HepG2 (cell line): ENCODE results near the gene ANG. TPM values are rescaled to one million over a fixed set of nuclear protein-coding genes. Genes with fewer than 3 reads are reported as not detected.

Experiments
- ATAC-seq: fragments of 200-7000 bp; cut with Tn5 transposase; 3 replicates; pipeline ENCODE4 v1.9.1; 2020; ENCODE audit warnings: mild to moderate bottlenecking, moderate library complexity
- BruUV-seq: library from RNA; stranded (reverse); fragments of 400-500 nt; replicated peaks from 2 replicates; lab custom pipeline; 2021; lab: Mats Ljungman, UMichigan
- CTCF ChIA-PET: fragments of 300-600 bp; formaldehyde crosslinking; extraction: SDS; loops from one replicate; lab custom pipeline; 2021; ENCODE audit warnings: low total read pairs, inconsistent platforms, low intra/inter-chr PET ratio; lab: Yijun Ruan, JAX
- POLR2A ChIA-PET: fragments of 350-600 bp; sonication (Branson Sonifier 250); formaldehyde crosslinking; loops from one replicate; lab custom pipeline; 2020; ENCODE audit warnings: antibody characterized with exemption, inconsistent platforms; lab: Yijun Ruan, JAX
- DNase-seq: peaks from one replicate; pipeline ENCODE4 v3.0.0-alpha.2; 2015; ENCODE audit warnings: low spot score
- FAIRE-seq: peaks from 3 replicates; lab custom pipeline; 2011; peaks lifted over from hg19 to GRCh38; lab: Jason Lieb, UNC
- H2AFZ ChIP-seq: one replicate; pipeline ENCODE4 v1.6.1; 2011; ENCODE audit warnings: low read length, inconsistent platforms
- H3K27ac ChIP-seq: fragments of 300-600 bp; 3 replicates; pipeline ENCODE4 v1.8.0; 2011; ENCODE audit warnings: mixed run types, mild to moderate bottlenecking, mixed read lengths, low read length, inconsistent platforms; ENCODE audit not compliant: insufficient read depth; ENCODE audit errors: extremely low read length
- H3K27me3 ChIP-seq, 2 experiments: fragments of 200-600 bp in 1 of 2; 2 replicates in 1 of 2; 3 replicates in 1 of 2; pipeline versions ENCODE4 v1.6.0 to v1.8.0; 2011; ENCODE audit warnings: low read length in 2 of 2, mild to moderate bottlenecking in 2 of 2, moderate library complexity in 2 of 2, inconsistent platforms in 1 of 2; ENCODE audit not compliant: insufficient read depth in 2 of 2, control insufficient read depth in 1 of 2
- H3K36me3 ChIP-seq, 2 experiments: fragments of 200-600 bp in 1 of 2; replicated peaks in 1 of 2; 2 replicates in 1 of 2; 3 replicates in 1 of 2; pipeline versions ENCODE4 v1.5.1 to v1.8.0; 2011; ENCODE audit warnings: low read length in 2 of 2, inconsistent platforms in 1 of 2; ENCODE audit not compliant: insufficient read depth in 2 of 2, control insufficient read depth in 1 of 2
- H3K4me1 ChIP-seq: 2 replicates; pipeline ENCODE4 v1.5.1; 2012; ENCODE audit warnings: low read length, inconsistent platforms; ENCODE audit not compliant: insufficient read depth
- H3K4me2 ChIP-seq: 2 replicates; pipeline ENCODE4 v1.6.0; 2011; ENCODE audit warnings: low read depth, low read length, inconsistent platforms
- H3K4me3 ChIP-seq, 3 experiments: fragments of 200-600 bp in 1 of 3; sonication (generic), shearing (Covaris generic) in 1 of 3; replicated peaks in 1 of 3; 2 replicates each; pipeline ENCODE4 v1.5.1; 2011 to 2016; ENCODE audit warnings: low read length in 3 of 3, inconsistent platforms in 2 of 3, low read depth in 2 of 3, mild to moderate bottlenecking in 2 of 3, control low read depth in 1 of 3, mixed read lengths in 1 of 3; ENCODE audit not compliant: insufficient read depth in 1 of 3
- H3K79me2 ChIP-seq: one replicate; pipeline ENCODE4 v1.6.1; 2011; ENCODE audit warnings: low read length, inconsistent platforms; ENCODE audit not compliant: insufficient read depth
- H3K9ac ChIP-seq: 2 replicates; pipeline ENCODE4 v1.6.0; 2011; ENCODE audit warnings: mild to moderate bottlenecking, low read depth, low read length, inconsistent platforms; ENCODE audit not compliant: insufficient read depth
- H3K9me3 ChIP-seq: 2 replicates; pipeline ENCODE4 v1.5.1; 2012; ENCODE audit warnings: mild to moderate bottlenecking, low read length
- H4K20me1 ChIP-seq: 2 replicates; pipeline ENCODE4 v1.6.0; 2011; ENCODE audit warnings: inconsistent platforms, mild to moderate bottlenecking, low read length, moderate library complexity; ENCODE audit not compliant: insufficient read depth
- ATF6 ChIP-seq: sonication (generic); formaldehyde crosslinking; conservative IDR thresholded peaks from 2 replicates; pipeline ENCODE4 v1.4.0; 2020; ENCODE audit warnings: missing genetic modification reagents
- MAZ ChIP-seq, 2 experiments: sonication (generic) in 1 of 2; formaldehyde crosslinking in 1 of 2; IDR thresholded peaks; 2 replicates each; pipeline versions ENCODE4 v1.5.0 to v1.6.1; 2012 to 2020; ENCODE audit warnings: low read depth in 2 of 2, mild to moderate bottlenecking in 2 of 2, borderline replicate concordance in 1 of 2, improper control_type of control experiment in 1 of 2, low read length in 1 of 2, missing genetic modification reagents in 1 of 2, moderate library complexity in 1 of 2
- MTF2 ChIP-seq: sonication (generic); formaldehyde crosslinking; IDR thresholded peaks from 2 replicates; pipeline ENCODE4 v1.5.0; 2020; ENCODE audit warnings: missing genetic modification reagents, borderline replicate concordance
- PHF8 ChIP-seq: sonication (generic); formaldehyde crosslinking; IDR thresholded peaks from 2 replicates; pipeline ENCODE4 v1.5.0; 2020; ENCODE audit warnings: missing genetic modification reagents
- ZHX2 ChIP-seq, 2 experiments: sonication (generic) in 1 of 2; formaldehyde crosslinking in 1 of 2; IDR thresholded peaks; 2 replicates each; pipeline versions ENCODE4 v1.6.1 to v1.9.0; 2014 to 2022; ENCODE audit warnings: antibody characterized with exemption in 1 of 2, borderline replicate concordance in 1 of 2, inconsistent platforms in 1 of 2, low read depth in 1 of 2, missing genetic modification reagents in 1 of 2
- ZNF234 ChIP-seq: sonication (generic); formaldehyde crosslinking; conservative IDR thresholded peaks from 2 replicates; pipeline ENCODE4 v1.5.1; 2020; ENCODE audit warnings: mild to moderate bottlenecking, missing genetic modification reagents
- ZNF235 ChIP-seq: sonication (generic); formaldehyde crosslinking; IDR thresholded peaks from 2 replicates; pipeline ENCODE4 v1.8.1; 2023; ENCODE audit warnings: mild to moderate bottlenecking, missing genetic modification reagents, borderline replicate concordance
- WGBS: methylation state at CpG from one replicate; pipeline ENCODE4 v1.1.6; 2017; ENCODE audit warnings: low lambda C conversion rate; 5-methylcytosine and 5-hydroxymethylcytosine counted together
- in situ Hi-C: cut with HindIII; loops from 2 replicates; pipeline ENCODE4 v1.10.0; 2017; ENCODE audit warnings: low pct_unique_long_range_greater_than_20kb; ENCODE audit not compliant: extremely low pct_ligation_motif_present
- intact Hi-C: fragments of 100-400 bp; cut with micrococcal nuclease; formaldehyde crosslinking; loops from one replicate; pipeline ENCODE4 v1.10.0; 2022; ENCODE audit not compliant: unreplicated experiment
- polyA plus RNA-seq, 8 experiments: library from polyadenylated mRNA; depleted of rRNA in 3 of 8; stranded (reverse) in 7 of 8; unstranded in 1 of 8; fragments of >200 nt; fragmentation: Illumina TruSeq in 4 of 8; extraction: Trizol in 4 of 8; gene quantifications; 2 replicates each; pipeline versions ENCODE4 v1.2.1 to v1.2.3, GENCODE V29; 2011 to 2016; ENCODE audit warnings: low read depth in 4 of 8, missing spikeins in 1 of 8, mixed read lengths in 1 of 8; ENCODE audit not compliant: insufficient read depth in 1 of 8
- total RNA-seq, 5 experiments: library from RNA; depleted of rRNA; stranded (reverse); fragments of >200 nt; fragmentation: Illumina TruSeq; extraction: Trizol; gene quantifications; 2 replicates each; pipeline ENCODE4 v1.2.3, GENCODE V29; 2016; ENCODE audit warnings: low read depth in 1 of 5

The ANG gene
- total and polyA plus RNA-seq, 2 of the 13 experiments (the other 11 are each of a cell fraction or from before 2014, with no cell fraction given): 83.6 to 401 TPM

DNA sequence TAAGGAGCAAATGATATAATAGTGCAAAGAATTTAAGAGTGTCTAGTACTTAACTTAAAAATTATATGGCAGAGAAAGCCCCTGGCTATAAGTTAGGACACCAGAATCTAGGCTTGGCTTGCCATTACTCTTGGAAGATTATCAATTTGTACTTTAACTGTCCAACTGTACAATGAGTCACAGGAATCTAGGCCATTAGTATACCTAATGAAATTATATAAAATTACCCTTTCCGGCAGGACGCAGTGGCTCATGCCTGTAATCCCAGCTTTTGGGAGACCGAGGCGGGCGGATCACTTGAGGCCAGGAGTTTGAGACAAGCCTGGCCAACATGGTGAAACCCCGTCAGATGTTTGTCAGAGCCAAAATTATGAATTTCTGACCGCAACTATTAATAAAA is 46.4 kb upstream of the ANG start:
- POLR2A ChIA-PET: no interaction called here

More for the DNA sequence above, 46.4 kb upstream of the ANG start:
- Histone ChIP-seq H3K4me1 (no peaks in the 10 kb centered on the region), H2AFZ (no peak overlapping the region), H4K20me1 (no peaks in the 10 kb centered on the region), H3K4me2 (no peak overlapping the region), H3K27me3 (peaks cover 0 to 6% of the 10 kb centered on the region in 2 experiments; a peak in 2 of 5 replicates), H3K27ac (no peak overlapping the region), H3K9ac (no peak overlapping the region), H3K9me3 (no peaks in the 10 kb centered on the region), H3K79me2 (no peaks in the 10 kb centered on the region), H3K4me3 (no peak overlapping the region), H3K36me3 (no peaks in the 10 kb centered on the region)
- CTCF ChIA-PET: no interaction called here
- intact Hi-C loops (no loop called here), in situ Hi-C loops (no loop called here)
- WGBS: 70% methylated on average over 7 of the region's 7 CpGs
- ATAC-seq: no peak
- FAIRE-seq: no peak
- BruUV-seq: no TSS peak
- DNase-seq: no peak
- TF ChIP-seq ZHX2 (IDR thresholded peaks at IDR 0.05; ENCODE audit: low read depth) (no peak), ZHX2 (CRISPR knock-in tag; IDR thresholded peaks at IDR 0.05; ENCODE audit: borderline replicate concordance) (no peak), ZNF234 (CRISPR knock-in tag) (no peak), PHF8 (CRISPR knock-in tag) (no peak), ZNF235 (CRISPR knock-in tag) (no peak), ATF6 (CRISPR knock-in tag) (no peak), MAZ (IDR thresholded peaks at IDR 0.05; ENCODE audit: borderline replicate concordance, low read depth, low read length) (no peak), MAZ (CRISPR knock-in tag; IDR thresholded peaks at IDR 0.05; ENCODE audit: low read depth) (no peak), MTF2 (CRISPR knock-in tag) (no peak)
